ENCODE data around the gene PREX1. TPM values are rescaled to one million over a fixed set of nuclear protein-coding genes. Genes with fewer than 3 reads are reported as not detected.

The PREX1 gene
- total RNA-seq, 1 experiment from 2014 or later: 20.0 TPM

DNA sequence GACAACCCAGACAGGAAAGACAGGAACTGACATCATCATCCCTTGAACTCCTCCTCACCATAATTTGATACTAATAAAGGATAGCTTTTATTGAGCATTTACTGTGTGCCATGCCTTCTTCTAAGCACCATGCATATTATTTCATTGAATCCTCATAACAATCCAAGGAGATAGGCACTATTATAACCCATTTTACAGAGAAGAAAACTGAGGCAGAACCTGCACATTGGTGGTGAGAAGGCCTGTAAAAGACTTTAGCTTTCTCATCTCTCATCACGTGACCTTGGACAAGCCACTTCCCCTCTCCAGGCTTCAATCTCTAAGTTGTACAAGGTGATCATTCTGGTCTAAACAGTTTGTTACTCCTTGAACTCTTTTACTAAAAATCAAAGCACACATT lies 34.5 kb upstream of the PREX1 start:
- H3K27me3 ChIP-seq (ENCODE audit: control insufficient read depth, insufficient read depth, low read length): no peaks in the 10 kb centered on the region
- BruUV-seq (replicated peaks): no TSS peak
- no peak overlapping the region for H3K27ac ChIP-seq (ENCODE audit: low read length)
- no peaks in the 10 kb centered on the region for H3K9me3 ChIP-seq (ENCODE audit: control insufficient read depth, insufficient read depth, low read depth, low read length)
- intact Hi-C loops (cut with micrococcal nuclease; ENCODE audit: unreplicated experiment) (no loop called here), in situ Hi-C loops (cut with HindIII; ENCODE audit: low pct_unique_long_range_greater_than_20kb, low sequenced_read_pairs) (no loop called here)
- no peaks in the 10 kb centered on the region for H3K36me3 ChIP-seq (ENCODE audit: control insufficient read depth, insufficient read depth, low read length)
- TF ChIP-seq, protein P1, sequence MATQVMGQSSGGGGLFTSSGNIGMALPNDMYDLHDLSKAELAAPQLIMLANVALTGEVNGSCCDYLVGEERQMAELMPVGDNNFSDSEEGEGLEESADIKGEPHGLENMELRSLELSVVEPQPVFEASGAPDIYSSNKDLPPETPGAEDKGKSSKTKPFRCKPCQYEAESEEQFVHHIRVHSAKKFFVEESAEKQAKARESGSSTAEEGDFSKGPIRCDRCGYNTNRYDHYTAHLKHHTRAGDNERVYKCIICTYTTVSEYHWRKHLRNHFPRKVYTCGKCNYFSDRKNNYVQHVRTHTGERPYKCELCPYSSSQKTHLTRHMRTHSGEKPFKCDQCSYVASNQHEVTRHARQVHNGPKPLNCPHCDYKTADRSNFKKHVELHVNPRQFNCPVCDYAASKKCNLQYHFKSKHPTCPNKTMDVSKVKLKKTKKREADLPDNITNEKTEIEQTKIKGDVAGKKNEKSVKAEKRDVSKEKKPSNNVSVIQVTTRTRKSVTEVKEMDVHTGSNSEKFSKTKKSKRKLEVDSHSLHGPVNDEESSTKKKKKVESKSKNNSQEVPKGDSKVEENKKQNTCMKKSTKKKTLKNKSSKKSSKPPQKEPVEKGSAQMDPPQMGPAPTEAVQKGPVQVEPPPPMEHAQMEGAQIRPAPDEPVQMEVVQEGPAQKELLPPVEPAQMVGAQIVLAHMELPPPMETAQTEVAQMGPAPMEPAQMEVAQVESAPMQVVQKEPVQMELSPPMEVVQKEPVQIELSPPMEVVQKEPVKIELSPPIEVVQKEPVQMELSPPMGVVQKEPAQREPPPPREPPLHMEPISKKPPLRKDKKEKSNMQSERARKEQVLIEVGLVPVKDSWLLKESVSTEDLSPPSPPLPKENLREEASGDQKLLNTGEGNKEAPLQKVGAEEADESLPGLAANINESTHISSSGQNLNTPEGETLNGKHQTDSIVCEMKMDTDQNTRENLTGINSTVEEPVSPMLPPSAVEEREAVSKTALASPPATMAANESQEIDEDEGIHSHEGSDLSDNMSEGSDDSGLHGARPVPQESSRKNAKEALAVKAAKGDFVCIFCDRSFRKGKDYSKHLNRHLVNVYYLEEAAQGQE (IDR thresholded peaks at IDR 0.05; ENCODE audit: insufficient read depth in 1 of 2, low read depth in 2 of 2, low read length in 1 of 2): no peak
- TF ChIP-seq TCF7L2 (IDR thresholded peaks at IDR 0.05; ENCODE audit: low read depth, low read length): no peak
- TF ChIP-seq SIN3A (IDR thresholded peaks at IDR 0.05; ENCODE audit: borderline replicate concordance, insufficient read depth, low read depth, low read length): no peak
- TF ChIP-seq POLR2AphosphoS5 (IDR thresholded peaks at IDR 0.05; ENCODE audit: low read depth, low read length): no peak
- TF ChIP-seq CTCF (IDR thresholded peaks at IDR 0.05): no peak
- H3K4me1 ChIP-seq (ENCODE audit: control insufficient read depth, insufficient read depth, low read length): 0 out of 2 replicates have a peak, but pooled peaks cover 8% of the 10 kb centered on the region
- ChIA-PET POLR2A (interaction anchor here (0.7 to 0.8 kb wide), 2 partner anchors 17 to 42 kb away, joined by 3 to 9 read pairs; no protein-coding TSS in a partner anchor), CTCF (no interaction called here)
- H3K4me3 ChIP-seq (ENCODE audit: low read depth in 2 of 2, low read length in 2 of 2): no peak overlapping the region
- ATAC-seq: no peak
- DNase-seq (ENCODE audit: low read depth, low spot score): no peak

GRCh38 chr20:48861444-48861843 lies 33.6 kb upstream of the PREX1 start:
- TF ChIP-seq, protein P1 (IDR thresholded peaks at IDR 0.05; ENCODE audit: insufficient read depth in 1 of 2, low read depth in 2 of 2, low read length in 1 of 2): no peak
- TF ChIP-seq POLR2AphosphoS5 (IDR thresholded peaks at IDR 0.05; ENCODE audit: low read depth, low read length) (no peak), SIN3A (IDR thresholded peaks at IDR 0.05; ENCODE audit: borderline replicate concordance, insufficient read depth, low read depth, low read length) (no peak), CTCF (IDR thresholded peaks at IDR 0.05) (no peak), TCF7L2 (IDR thresholded peaks at IDR 0.05; ENCODE audit: low read depth, low read length) (no peak)
- no peak for ATAC-seq
- no TSS peak for BruUV-seq (replicated peaks)
- H3K27ac ChIP-seq (ENCODE audit: low read length): no peak overlapping the region
- H3K9me3 ChIP-seq (ENCODE audit: control insufficient read depth, insufficient read depth, low read depth, low read length): no peaks in the 10 kb centered on the region
- intact Hi-C loops (cut with micrococcal nuclease; ENCODE audit: unreplicated experiment): no loop called here
- DNase-seq (ENCODE audit: low read depth, low spot score): no peak
- CTCF ChIA-PET: interaction anchor here (0.6 kb wide), 1 partner anchor 379 kb away, joined by 3 read pairs; no protein-coding TSS in a partner anchor
- H3K4me3 ChIP-seq (ENCODE audit: low read depth in 2 of 2, low read length in 2 of 2): no peak overlapping the region
- no peaks in the 10 kb centered on the region for H3K27me3 ChIP-seq (ENCODE audit: control insufficient read depth, insufficient read depth, low read length)
- POLR2A ChIA-PET: no interaction called here
- H3K36me3 ChIP-seq (ENCODE audit: control insufficient read depth, insufficient read depth, low read length): no peaks in the 10 kb centered on the region
- in situ Hi-C loops (cut with HindIII; ENCODE audit: low pct_unique_long_range_greater_than_20kb, low sequenced_read_pairs): no loop called here
- H3K4me1 ChIP-seq (ENCODE audit: control insufficient read depth, insufficient read depth, low read length): 0 out of 2 replicates have a peak, but pooled peaks cover 8% of the 10 kb centered on the region

Data from Panc1 (cell line).